ENCODE data around the gene NUP37.

GRCh38 chr12:102095677-102096263 lies 24.1 kb downstream of the NUP37 start:
- TF ChIP-seq POLR2AphosphoS5 (IDR thresholded peaks at IDR 0.05) (no peak), CTCF (IDR thresholded peaks at IDR 0.05) (peak in 1 of 4 experiments; percentile 30)
